ENCODE data around the gene CRYL1.
A peak's percentile ranks its signal among the peaks of the same experiment; 100 is the strongest.

The CRYL1 gene

GRCh38 chr13:20370815-20371421 is 154.7 kb downstream of the CRYL1 start:
- DNase-seq (ENCODE audit: low read depth) = no peak

- DNase-seq (ENCODE audit: low read depth) = no peak
Observed at GRCh38 chr13:20369886-20370361, 155.7 kb downstream of the CRYL1 start.

DNA sequence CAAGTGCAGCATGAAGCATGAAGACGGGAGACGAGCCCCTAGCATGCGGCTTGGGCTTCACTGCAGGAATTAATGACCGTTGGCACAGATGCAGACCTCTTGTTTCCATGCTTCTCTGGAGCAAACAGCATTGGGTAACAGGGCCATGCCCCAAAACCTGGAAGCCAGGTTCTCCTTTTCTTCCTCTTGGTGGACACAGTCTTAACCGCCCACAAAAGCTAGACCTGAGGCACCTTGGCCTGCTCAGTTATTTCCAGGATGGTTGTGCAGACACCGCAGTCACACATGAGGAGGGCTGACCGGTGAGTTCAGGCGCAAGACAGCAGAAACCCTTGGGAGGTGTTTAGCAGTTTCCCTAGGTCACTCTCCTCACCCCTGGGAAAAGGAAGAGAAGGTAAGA is 159.6 kb downstream of the CRYL1 start:
- no peak for DNase-seq (ENCODE audit: low read depth)

GRCh38 chr13:20363603-20364002 is 162.1 kb downstream of the CRYL1 start:
- no peak for DNase-seq (ENCODE audit: low read depth)

GRCh38 chr13:20363172-20363571 is 162.5 kb downstream of the CRYL1 start:
- DNase-seq (ENCODE audit: low read depth) = no peak

GRCh38 chr13:20362484-20363041 is 163.1 kb downstream of the CRYL1 start:
- DNase-seq (ENCODE audit: low read depth) = no peak

GRCh38 chr13:20360835-20361412 is 164.7 kb downstream of the CRYL1 start:
- DNase-seq (ENCODE audit: low read depth) = no peak

DNA sequence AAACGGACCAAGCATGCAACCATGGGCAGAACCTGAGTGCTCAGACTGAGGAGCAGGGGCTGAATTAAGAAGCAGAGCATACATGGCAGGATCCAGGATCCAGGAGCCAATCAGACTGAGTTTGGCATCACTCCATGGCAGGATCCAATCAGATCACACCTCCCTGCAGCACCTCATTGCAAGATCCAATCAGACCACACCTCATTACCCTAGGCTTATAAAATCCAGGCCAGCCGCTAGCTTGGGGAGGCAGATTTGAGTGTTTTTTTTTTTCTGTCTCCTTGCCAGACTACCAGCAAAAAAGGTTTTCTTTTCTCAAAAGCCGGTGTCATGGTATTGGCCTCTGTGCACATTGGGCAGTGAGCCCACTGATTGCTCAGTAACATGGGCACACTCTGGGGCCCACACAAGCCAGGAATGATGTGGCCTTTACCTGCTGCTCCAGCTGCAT is 165.6 kb downstream of the CRYL1 start:
- no peak for DNase-seq (ENCODE audit: low read depth)

GRCh38 chr13:20359335-20359734 is 166.3 kb downstream of the CRYL1 start:
- DNase-seq (ENCODE audit: low read depth) = peak; percentile 79

- no peak for DNase-seq (ENCODE audit: low read depth)
Observed at GRCh38 chr13:20358022-20358421, 167.6 kb downstream of the CRYL1 start.

DNA sequence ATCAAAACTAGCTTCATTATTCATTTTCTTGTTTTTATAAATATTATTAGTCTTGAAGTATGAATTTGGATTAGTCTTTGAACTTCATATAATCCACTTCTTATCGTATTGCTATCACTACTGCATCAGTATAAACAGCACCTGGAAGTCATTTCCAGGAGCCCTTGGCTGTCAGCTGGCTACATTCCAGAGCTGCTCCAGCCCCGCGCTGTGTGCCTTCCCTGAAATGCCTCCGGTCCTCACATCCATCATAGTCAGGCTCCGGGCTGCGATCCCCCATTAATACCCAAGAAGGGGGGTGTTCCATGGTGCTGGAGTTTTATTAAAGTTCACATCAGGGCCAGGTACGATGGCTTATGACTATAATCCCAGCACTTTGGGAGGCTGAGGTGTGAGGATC is 169.2 kb downstream of the CRYL1 start:
- DNase-seq (ENCODE audit: low read depth) = no peak

GRCh38 chr13:20354722-20355121 is 170.9 kb downstream of the CRYL1 start:
- no peak for DNase-seq (ENCODE audit: low read depth)

GRCh38 chr13:20353973-20354372 is 171.7 kb downstream of the CRYL1 start:
- peak; percentile 8 for DNase-seq (ENCODE audit: low read depth)

Measured in HS-5 (cell line).